ENCODE measurements around the gene VASP.

The VASP gene

DNA sequence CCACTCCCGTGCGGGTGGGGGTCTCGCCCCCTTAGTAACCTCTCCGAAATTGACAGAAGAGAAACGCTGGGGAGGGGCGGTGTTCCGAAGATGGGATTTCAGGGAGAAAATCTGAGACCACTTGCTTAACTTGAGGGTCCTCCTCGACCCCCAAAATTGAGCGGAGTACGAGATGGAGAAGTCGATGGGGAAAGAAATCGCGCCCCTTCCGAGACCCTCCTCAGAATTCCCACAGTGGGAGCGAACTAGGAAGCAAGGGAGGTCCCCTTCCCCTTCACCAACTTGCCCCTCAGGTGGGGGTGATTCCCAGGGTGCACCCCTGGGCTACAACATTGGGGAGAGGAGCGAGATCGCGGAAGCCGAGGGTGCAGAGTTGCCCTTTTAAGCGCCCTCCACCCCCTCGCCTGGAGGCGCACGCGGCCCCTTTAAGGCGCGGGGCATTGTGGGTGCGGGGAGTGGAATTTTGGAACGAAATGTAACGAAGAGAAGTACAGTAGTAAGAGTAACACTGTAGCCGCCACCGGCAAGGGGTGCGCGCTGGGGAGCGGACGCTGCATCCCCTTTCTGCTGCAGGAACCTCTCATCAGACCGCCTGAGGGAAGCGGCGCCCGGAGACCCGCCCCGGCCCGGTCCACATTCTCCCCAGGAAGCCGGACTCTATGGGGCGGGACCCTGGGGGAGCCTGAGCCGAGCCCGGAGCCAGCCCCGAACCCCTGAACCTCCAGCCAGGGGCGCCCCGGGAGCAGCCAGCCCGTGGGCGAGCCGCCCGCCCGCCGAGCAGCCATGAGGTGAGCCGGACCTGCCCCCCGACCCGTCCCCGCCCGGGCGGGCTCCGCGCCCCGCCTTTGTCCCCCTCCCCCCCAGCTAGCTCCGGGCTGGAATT, at the start of gene VASP:
Gene VASP, plus strand, starts transcription at position 491 of the 883 bp plus-strand sequence. Its CDS starts 293 bp downstream, at position 784.
- DNase-seq (ENCODE audit: low spot score) = peak; percentile 73

DNA sequence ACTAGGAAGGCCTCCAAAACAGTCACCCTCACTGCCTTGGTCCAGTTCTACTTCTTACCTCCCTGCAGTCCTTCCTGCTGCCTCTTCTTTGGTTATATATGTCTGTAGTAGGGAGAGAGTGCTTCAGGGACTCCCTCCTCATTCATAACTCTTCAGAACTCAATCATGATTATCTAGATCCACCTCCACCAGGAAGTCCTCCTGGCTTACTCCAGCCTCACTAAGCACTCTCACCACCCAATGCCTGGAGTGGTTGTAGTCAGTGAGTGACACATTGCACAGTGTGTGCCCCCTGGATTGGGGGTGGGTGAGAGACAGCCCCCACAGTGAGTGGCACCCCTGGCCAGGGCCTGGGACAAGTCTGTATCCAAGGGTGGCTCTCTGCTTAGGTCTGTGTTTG, 49.5 kb upstream of the VASP start:
- no peak for DNase-seq (ENCODE audit: low spot score)

DNA sequence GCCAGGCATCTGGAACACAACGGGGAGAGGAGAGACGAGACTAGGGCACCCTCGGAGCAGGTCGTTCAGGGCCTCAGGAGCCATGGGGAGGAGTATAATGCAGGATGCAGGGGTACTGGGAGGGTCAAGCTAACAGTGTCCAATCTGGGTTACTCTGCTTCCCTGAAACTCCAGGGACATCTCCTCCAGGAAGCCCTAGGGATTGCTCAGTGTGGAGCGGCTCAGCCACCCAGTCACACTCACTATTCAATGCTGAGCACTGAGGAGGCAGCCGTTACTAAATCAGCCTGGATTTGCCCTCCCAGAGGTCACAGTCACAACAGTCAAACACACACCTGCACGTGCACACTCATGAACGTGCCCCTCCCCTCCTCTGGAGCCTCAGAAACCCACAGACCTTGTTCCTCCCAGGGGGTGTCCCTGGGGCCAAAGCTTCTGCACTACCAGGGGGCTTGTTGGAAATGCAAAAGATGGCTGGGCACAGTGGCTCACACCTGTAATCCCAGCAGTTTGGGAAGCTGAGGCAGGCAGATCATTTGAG, 46.4 kb upstream of the VASP start:
- DNase-seq (ENCODE audit: low spot score) = no peak

DNA sequence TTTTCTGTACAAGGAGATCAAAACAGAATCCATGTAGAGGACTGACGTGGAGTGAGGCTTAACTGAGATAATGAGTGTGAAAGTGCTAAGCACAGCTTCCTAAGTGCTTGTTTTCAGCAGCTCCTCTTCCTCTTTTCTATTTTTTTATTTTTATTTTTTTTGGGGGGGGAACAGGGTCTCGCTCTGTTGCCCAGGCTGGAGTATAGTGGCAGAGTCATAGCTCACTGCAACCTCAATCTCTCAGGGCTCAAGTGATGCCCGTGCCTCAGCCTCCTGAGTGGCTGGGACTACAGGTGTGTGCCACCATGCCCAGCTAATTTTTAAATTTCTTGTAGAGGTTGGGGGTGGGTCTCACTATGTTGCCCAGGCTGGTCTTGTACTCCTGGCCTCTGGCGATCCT, 45.1 kb upstream of the VASP start:
- DNase-seq (ENCODE audit: low spot score) = no peak

DNA sequence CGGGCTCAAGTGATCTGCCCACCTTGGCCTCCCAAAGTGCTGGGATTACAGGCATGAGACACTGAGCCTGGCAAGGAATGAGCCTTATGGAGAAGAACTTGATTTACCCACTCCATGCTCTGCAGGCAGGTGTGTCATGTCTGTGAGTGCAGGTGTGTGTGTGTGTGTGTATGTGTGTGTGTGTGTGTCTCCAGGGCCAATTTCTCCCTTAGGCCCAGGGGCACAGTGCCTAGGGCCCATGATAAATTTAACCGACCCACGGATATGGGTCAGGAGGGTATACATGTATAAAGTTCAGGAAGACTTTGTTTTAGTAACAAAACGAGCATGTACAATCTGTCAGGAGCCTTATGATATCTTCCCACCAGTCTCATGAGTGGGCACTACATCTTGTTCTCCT, 44.0 kb upstream of the VASP start:
- no peak for DNase-seq (ENCODE audit: low spot score)

DNA sequence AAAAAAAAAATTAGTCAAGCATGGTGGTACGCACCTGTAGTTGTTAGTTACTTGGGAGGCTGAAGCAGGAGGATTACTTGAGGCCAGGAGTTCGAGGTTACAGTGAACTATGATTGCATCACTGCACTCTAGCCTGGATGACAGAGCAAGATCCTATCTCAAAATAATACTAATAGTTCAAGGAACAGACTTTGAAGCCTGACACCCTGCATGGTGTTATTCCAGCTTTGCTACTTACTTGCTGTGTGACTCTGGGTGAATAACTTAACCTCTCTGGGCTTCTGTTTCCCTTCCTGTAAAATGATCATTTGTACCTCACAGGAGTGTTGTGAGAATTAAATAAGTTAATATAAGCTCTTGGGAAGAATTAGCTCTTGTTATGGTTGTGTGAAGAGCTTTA, 43.0 kb upstream of the VASP start:
- DNase-seq (ENCODE audit: low spot score) = no peak

DNA sequence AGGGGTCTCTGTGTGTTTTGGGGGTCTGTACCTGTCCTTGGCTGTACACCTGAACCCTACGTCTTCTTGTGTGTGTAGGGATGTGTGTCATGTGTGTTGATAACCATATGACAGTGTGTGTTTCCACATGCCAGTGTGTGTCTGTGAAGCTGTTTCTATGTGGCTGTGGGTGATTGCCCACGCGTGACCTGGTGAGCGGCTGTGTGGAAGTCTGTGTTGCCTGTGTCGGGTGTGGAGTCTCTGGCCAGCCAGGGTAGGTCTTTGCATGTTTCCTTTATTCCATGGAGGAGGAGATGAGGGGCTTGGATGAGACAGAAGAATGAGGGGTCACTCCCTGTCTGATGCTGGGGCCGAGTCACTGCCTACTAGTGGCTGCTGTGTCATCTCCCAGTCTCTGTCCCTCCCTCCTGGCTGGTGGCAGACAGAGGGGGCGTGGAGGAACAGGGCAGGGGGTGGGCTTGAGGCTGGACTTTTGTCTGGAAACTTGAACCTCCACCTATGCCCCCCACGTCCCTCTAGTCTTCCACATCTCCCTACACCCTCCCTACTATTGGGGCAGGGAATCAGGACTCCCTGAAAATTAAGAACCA, 42.3 kb upstream of the VASP start:
- DNase-seq (ENCODE audit: low spot score) = no peak

DNA sequence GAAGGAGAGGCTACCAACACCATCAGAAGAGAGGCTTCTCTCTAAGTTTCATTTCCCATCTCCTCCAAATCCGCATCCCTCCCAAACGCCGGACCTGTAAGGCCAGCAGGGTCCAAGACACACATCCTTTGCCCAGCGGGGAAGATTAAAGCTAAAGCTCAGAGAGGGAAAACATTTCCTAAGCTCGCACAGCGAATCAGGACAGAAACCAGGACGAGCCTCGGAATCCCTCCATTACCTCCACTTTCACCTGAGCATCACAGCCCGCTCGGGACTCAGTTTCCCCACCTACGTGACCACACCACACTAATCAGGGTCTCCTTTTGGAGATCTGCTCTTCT, 40.2 kb upstream of the VASP start:
- DNase-seq (ENCODE audit: low spot score) = no peak

DNA sequence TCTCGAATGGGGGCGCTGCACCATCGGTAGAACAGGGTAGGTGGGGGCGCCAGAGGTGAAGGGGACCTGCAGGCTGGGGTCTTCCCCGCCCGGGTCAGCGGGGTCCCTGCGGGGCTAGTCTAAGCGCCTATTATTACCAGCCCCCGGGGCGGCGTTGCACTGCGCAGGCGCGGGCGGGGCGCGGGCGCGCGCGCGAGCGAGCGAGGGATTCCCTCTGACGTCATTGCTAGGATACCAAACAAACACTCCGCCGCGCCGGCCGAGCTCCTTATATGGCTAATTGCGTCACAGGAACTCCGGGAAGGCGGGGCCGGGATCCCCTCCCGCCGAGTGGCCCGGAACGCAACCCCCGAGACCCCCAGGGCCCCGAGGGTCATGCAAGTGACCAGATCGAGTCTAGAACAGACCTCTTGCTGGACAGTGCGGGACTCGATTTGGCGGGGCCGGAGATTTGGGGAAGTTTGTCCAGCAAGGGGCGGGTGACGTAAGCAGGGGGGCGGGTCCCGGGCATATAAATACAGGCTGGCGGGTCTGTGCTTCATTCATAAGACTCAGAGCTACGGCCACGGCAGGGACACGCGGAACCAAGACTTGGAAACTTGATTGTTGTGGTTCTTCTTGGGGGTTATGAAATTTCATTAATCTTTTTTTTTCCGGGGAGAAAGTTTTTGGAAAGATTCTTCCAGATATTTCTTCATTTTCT, 39.7 kb upstream of the VASP start, which contains the start of gene FOSB:
Gene FOSB, plus strand, starts transcription at position 541 of the 703 bp plus-strand sequence. CDS start 591 bp downstream, outside the sequence.
- peak; percentile 95 for DNase-seq (ENCODE audit: low spot score)

DNA sequence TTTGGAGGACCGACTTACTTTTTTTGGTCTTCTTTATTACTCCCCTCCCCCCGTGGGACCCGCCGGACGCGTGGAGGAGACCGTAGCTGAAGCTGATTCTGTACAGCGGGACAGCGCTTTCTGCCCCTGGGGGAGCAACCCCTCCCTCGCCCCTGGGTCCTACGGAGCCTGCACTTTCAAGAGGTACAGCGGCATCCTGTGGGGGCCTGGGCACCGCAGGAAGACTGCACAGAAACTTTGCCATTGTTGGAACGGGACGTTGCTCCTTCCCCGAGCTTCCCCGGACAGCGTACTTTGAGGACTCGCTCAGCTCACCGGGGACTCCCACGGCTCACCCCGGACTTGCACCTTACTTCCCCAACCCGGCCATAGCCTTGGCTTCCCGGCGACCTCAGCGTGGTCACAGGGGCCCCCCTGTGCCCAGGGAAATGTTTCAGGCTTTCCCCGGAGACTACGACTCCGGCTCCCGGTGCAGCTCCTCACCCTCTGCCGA, 39.1 kb upstream of the VASP start:
- no peak for DNase-seq (ENCODE audit: low spot score)

DNA sequence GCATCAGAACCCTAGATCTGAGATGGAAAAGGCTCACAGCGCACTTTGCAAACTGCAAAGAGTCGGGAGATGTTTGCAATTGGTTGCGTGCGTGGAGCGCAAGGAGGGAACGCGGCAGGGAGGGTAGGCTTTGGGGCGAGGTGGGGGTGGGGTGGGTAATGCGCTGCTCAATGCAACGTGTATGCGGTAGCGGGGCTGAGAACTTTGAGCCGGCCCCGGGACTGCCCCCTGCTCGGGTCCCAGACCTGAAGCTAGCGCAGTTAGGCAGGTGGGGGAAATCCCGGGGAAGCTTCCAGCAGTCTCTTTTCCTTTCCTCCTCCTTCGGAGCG, 38.5 kb upstream of the VASP start:
- no peak for DNase-seq (ENCODE audit: low spot score)

DNA sequence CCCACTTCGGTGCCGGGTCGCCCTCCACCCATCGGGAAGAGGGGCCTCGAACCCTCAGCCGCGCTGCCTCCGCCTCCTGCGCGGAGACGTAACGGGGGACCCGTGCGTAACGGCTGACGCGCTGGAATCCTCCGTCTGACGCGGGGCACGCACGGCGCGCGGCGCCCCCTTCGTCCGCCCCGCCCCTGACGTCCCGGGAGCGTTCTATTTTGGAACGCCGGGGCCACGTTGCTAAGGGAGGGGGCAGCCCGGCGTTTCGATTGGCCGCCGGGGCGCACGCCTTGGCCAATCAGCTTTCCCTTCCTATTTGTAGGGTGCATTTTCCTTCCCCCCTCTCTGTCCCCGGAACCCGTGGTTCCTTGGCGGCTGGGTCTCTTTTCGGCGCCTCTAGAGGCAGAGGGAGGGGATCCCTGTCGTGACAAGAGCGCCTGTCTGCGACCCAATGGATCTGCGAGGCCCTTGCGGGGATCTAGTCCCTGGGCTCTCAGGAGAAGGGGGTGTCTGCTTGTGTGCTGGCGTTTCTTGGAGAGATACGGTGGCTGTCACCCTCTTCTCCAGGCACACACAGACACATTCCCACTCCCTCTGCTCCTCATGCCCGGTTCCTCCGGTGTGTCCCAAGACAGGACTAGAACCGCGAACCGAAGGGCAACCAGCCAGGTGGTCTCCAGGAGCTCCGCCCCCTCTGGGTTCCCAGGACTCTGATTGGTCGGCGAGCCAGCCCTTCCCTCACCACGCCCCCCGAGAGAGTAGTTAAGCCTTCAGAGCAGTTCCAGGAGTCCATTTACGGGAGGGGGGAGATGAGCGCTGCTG, 37.9 kb upstream of the VASP start:
- peak; percentile 90 for DNase-seq (ENCODE audit: low spot score)

DNA sequence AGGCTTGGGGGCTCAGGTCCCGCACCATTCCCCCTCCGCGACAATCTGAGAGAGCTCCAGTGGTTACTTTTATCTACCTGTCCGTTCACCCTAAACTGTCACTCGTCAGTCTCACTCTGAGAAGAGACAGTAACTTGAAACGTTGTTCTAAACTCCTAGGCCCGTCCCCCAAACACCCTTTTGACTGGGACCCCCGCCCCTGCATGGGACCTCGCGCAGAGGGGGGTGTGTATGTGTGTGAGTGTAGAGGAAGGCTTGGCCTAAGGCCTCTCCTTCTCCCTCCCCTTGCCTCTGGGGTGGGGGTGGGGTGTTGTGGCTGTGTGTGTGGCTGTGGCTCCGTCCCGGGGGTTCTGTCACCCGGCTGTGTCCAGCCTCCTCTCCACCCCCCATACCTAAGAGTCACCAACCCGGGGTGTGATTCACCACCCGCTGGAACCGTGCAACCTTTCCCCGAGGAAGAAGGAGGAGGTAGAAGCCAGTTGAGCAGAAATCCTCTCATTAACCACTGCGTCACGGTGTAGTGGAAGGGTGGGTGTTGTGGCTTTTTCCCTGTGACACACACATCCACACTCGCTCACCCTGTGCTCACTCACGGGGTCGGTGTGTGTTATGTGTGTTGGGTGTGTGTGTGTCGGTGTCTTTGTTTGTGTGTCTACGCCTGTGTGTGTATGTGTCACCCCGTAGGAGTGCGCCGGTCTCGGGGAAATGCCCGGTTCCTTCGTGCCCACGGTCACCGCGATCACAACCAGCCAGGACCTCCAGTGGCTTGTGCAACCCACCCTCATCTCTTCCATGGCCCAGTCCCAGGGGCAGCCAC, 37.1 kb upstream of the VASP start:
- DNase-seq (ENCODE audit: low spot score) = no peak

DNA sequence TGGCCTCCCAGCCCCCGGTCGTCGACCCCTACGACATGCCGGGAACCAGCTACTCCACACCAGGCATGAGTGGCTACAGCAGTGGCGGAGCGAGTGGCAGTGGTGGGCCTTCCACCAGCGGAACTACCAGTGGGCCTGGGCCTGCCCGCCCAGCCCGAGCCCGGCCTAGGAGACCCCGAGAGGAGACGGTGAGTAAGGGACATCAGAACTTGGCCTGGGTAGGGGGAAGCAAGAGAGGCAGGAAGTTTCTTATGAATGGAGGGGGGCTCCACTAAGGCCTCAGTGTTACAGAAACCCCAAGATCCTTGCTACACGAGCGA, 36.6 kb upstream of the VASP start:
- DNase-seq (ENCODE audit: low spot score) = no peak

DNA sequence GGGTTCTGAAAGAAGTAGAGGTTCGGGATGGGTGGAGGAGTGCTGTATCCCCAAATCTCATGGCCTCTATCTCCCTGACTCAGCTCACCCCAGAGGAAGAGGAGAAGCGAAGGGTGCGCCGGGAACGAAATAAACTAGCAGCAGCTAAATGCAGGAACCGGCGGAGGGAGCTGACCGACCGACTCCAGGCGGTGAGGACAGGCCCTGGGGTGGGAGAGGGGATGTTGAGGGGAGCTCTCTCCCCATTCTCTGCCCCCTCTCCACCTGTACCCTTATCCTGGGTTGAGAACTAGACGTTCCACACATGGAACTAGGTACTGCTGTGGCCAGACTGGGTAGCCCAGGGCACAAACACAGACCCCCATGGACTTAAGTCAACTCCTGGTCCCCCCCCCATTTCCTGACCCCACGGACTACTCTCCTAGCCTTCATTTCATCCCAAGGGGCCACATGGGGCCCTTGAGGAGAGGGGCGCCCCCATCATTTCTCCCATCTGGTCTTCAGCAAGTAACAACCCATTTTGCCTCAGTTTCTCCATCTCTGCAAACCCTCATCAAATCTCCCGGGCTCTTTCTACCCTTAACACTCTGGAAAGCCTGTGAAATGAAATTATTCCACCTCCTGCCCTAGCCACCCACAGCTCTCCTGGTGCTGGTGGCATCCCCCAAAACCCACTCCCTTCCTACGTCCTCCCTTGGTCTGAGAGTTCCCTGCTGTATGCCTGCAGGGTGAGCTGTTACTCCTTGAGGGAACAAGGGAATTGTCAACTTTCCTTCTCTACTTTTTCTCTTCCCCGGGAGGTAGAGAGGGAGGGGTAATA, 36.0 kb upstream of the VASP start:
- DNase-seq (ENCODE audit: low spot score) = no peak

DNA sequence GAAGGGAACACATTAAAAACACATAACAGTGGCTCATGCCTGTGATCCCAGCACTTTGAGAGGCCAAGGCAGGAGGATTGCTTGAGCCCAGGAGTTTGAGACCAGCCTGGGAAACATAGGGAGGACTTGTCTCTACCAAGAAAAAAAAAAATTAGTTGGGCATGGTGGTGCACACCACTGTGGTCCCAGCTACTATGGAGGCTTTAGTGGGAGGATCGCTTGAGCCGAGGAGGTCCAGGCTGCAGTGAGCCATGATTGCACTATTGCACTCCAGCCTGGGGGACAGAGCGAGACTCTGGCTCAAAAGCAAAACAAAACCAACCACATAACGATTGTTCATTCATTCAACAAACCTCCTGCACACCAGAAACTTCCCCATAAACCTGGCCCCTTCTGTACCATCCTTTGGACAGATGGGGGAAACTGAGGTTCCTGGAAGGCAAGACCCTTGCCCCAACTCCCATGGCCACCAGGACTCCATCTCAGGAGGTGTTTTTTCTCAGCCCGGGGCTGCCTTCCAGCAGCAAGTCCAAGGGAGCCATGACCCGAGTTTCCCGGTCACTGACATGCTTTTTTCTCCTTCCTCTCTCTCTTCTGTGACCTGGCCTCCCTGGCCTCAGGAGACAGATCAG, 35.2 kb upstream of the VASP start:
- DNase-seq (ENCODE audit: low spot score) = no peak

DNA sequence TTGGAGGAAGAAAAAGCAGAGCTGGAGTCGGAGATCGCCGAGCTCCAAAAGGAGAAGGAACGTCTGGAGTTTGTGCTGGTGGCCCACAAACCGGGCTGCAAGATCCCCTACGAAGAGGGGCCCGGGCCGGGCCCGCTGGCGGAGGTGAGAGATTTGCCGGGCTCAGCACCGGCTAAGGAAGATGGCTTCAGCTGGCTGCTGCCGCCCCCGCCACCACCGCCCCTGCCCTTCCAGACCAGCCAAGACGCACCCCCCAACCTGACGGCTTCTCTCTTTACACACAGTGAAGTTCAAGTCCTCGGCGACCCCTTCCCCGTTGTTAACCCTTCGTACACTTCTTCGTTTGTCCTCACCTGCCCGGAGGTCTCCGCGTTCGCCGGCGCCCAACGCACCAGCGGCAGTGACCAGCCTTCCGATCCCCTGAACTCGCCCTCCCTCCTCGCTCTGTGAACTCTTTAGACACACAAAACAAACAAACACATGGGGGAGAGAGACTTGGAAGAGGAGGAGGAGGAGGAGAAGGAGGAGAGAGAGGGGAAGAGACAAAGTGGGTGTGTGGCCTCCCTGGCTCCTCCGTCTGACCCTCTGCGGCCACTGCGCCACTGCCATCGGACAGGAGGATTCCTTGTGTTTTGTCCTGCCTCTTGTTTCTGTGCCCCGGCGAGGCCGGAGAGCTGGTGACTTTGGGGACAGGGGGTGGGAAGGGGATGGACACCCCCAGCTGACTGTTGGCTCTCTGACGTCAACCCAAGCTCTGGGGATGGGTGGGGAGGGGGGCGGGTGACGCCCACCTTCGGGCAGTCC, 34.5 kb upstream of the VASP start:
- no peak for DNase-seq (ENCODE audit: low spot score)

DNA sequence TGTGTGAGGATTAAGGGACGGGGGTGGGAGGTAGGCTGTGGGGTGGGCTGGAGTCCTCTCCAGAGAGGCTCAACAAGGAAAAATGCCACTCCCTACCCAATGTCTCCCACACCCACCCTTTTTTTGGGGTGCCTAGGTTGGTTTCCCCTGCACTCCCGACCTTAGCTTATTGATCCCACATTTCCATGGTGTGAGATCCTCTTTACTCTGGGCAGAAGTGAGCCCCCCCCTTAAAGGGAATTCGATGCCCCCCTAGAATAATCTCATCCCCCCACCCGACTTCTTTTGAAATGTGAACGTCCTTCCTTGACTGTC, 34.0 kb upstream of the VASP start:
- no peak for DNase-seq (ENCODE audit: low spot score)
